Measurements from ENCODE around the gene XKR7.

XKR7 gene

DNA sequence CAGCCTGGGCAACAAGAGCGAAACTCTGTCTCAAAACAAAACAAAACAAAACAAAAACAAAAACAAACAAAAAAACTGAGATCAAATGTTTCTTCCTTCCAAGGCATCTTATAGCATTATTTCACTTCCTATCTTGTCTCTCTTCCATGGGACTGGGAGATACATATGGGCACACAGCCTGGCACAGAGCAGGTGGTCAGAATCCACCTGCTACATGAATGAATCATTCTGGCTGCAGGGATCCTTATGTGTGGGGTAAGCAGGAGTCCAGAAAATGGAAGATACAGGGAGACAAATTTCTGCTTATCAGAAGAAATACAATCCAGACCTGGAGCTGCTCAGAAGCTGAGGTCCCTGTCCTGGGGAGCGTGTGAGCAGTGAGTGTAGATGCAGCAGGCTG lies 24.1 kb downstream of the XKR7 start:
- no peaks in the 10 kb centered on the region for H3K36me3 ChIP-seq (ENCODE audit: control insufficient read depth, insufficient read depth, low read length)
- H3K4me1 ChIP-seq (ENCODE audit: control insufficient read depth, insufficient read depth, low read length) = no peaks in the 10 kb centered on the region; the same call in 1 of the 2 replicates
- no peak overlapping the region for H3K27ac ChIP-seq (ENCODE audit: low read length)
- no CpG with 5 or more reads among the region's 2 CpGs for WGBS (ENCODE audit: insufficient coverage, insufficient read length)
- no peaks in the 10 kb centered on the region for H3K9me3 ChIP-seq (ENCODE audit: control insufficient read depth, insufficient read depth, low read length)
- DNase-seq (ENCODE audit: low read depth, low spot score) = no peak
- H3K27me3 ChIP-seq (ENCODE audit: control insufficient read depth, insufficient read depth, low read length) = peaks cover 7% of the 10 kb centered on the region; the same call in 1 of the 2 replicates
- H3K4me3 ChIP-seq (ENCODE audit: low read length) = no peak overlapping the region

DNA sequence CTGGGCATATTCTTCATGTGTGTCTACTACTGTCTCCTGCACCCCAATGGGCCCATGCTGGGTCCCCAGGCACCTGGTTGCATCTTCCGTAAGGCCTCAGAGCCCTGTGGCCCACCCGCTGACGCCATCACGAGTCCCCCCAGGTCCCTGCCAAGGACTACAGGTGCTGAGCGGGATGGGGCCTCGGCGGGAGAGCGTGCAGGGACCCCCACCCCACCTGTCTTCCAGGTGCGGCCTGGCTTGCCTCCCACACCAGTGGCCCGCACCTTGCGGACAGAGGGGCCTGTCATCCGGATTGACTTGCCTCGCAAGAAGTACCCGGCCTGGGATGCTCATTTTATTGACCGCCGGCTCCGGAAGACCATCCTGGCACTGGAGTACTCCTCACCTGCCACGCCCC lies 29.0 kb downstream of the XKR7 start:
- Histone ChIP-seq H3K4me3 (ENCODE audit: low read length) (no peak overlapping the region), H3K36me3 (ENCODE audit: control insufficient read depth, insufficient read depth, low read length) (no peaks in the 10 kb centered on the region), H3K9me3 (ENCODE audit: control insufficient read depth, insufficient read depth, low read length) (no peaks in the 10 kb centered on the region), H3K4me1 (ENCODE audit: control insufficient read depth, insufficient read depth, low read length) (no peaks in the 10 kb centered on the region; the same call in 1 of the 2 replicates), H3K27me3 (ENCODE audit: control insufficient read depth, insufficient read depth, low read length) (peaks cover 7% of the 10 kb centered on the region; the same call in 1 of the 2 replicates), H3K27ac (ENCODE audit: low read length) (no peak overlapping the region)
- no peak for DNase-seq (ENCODE audit: low read depth, low spot score)
- WGBS (ENCODE audit: insufficient coverage, insufficient read length) = no CpG with 5 or more reads among the region's 18 CpGs

DNA sequence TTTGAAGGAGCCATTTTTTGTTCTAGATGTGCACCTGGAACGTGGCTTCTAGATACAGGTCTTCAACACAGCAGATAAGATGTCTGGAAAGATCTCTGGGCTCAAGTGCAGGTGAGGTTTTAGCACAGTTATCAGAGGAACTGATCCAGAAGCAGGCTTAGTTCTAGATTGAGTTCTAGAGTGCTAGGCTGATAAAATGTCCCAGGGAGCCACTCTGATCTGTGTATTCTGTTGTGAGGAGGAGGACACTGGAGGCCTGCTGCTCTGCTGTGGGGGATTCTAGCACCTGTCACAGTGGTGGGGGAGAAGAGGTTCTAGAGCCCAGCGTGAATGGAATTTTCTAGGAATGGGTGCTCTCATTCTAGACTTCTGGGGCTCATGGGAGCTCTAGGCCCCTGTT lies 30.3 kb downstream of the XKR7 start:
- no CpG with 5 or more reads among the region's 2 CpGs for WGBS (ENCODE audit: insufficient coverage, insufficient read length)
- no peak overlapping the region for H3K27ac ChIP-seq (ENCODE audit: low read length)
- no peaks in the 10 kb centered on the region for H3K36me3 ChIP-seq (ENCODE audit: control insufficient read depth, insufficient read depth, low read length)
- H3K4me1 ChIP-seq (ENCODE audit: control insufficient read depth, insufficient read depth, low read length) = no peaks in the 10 kb centered on the region; the same call in 1 of the 2 replicates
- no peak for DNase-seq (ENCODE audit: low read depth, low spot score)
- no peak overlapping the region for H3K4me3 ChIP-seq (ENCODE audit: low read length)
- no peaks in the 10 kb centered on the region for H3K9me3 ChIP-seq (ENCODE audit: control insufficient read depth, insufficient read depth, low read length)
- H3K27me3 ChIP-seq (ENCODE audit: control insufficient read depth, insufficient read depth, low read length) = peaks cover 7% of the 10 kb centered on the region; the same call in 1 of the 2 replicates

DNA sequence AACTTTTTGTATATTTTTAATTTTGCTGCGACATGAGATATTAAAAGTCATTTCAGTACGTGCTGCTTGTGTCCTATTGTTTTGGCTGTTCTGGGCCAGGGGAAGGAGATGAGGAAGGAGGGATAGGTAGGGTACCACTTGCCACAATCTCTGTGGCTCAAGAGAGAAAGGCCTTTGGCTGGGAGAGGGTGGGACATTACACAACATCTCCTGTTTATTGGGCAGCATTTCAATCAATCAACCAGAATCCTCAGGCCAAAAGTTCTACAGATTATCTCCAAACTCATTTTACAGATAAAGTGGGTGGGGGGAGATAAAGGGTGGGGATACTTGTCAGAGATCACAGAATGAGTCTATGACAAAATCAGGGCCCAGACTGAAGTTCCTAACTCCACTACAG lies 35.4 kb downstream of the XKR7 start:
- Histone ChIP-seq H3K36me3 (ENCODE audit: control insufficient read depth, insufficient read depth, low read length) (no peaks in the 10 kb centered on the region), H3K27ac (ENCODE audit: low read length) (no peak overlapping the region), H3K4me3 (ENCODE audit: low read length) (no peak overlapping the region), H3K9me3 (ENCODE audit: control insufficient read depth, insufficient read depth, low read length) (no peaks in the 10 kb centered on the region), H3K27me3 (ENCODE audit: control insufficient read depth, insufficient read depth, low read length) (no peaks in the 10 kb centered on the region), H3K4me1 (ENCODE audit: control insufficient read depth, insufficient read depth, low read length) (peaks cover 6% of the 10 kb centered on the region; the same call in 1 of the 2 replicates)
- no CpG with 5 or more reads among the region's 2 CpGs for WGBS (ENCODE audit: insufficient coverage, insufficient read length)
- DNase-seq (ENCODE audit: low read depth, low spot score) = no peak

DNA sequence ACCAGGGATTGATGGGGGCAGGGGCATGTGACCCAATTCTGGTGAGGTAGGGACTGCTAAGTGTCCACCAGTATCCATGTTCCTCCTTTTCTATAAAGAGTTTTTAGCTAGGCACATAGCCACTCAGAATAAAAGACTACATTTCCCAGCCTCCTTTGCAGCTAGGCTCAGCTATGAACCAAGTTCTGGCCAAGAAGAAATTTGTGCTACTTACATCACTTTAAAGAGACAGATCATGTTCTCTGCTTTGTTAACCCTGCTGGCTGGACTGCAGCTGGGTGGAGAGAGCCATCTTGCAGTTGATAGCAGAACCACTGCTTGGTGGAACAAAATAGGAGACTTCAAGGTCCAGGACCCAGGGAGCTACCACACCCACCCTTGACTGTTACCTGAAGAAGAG lies 37.0 kb downstream of the XKR7 start:
- Histone ChIP-seq H3K4me3 (ENCODE audit: low read length) (no peak overlapping the region), H3K27me3 (ENCODE audit: control insufficient read depth, insufficient read depth, low read length) (no peaks in the 10 kb centered on the region), H3K4me1 (ENCODE audit: control insufficient read depth, insufficient read depth, low read length) (peaks cover 6% of the 10 kb centered on the region; the same call in 1 of the 2 replicates), H3K36me3 (ENCODE audit: control insufficient read depth, insufficient read depth, low read length) (no peaks in the 10 kb centered on the region), H3K9me3 (ENCODE audit: control insufficient read depth, insufficient read depth, low read length) (no peaks in the 10 kb centered on the region), H3K27ac (ENCODE audit: low read length) (no peak overlapping the region)
- DNase-seq (ENCODE audit: low read depth, low spot score) = no peak

DNA sequence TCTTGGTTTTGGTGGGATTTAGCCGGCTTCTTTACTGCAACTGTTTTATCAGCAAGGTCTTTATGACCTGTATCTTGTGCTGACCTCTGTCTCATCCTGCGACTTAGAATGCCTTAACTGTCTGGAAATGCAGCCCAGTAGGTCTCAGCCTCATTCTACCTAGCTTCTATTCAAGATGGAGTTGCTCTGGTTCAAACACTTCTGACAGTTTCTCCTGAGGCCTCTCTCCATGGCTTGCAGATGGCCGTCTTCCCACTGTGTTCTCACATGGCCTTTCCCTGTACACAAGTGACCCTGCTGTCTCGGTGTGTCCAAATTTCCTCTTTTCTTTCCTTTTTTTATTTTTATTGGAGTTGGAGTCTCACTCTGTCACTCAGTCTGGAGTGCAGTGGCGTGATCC lies 38.1 kb downstream of the XKR7 start:
- Histone ChIP-seq H3K27ac (ENCODE audit: low read length) (no peak overlapping the region), H3K4me3 (ENCODE audit: low read length) (no peak overlapping the region), H3K9me3 (ENCODE audit: control insufficient read depth, insufficient read depth, low read length) (no peaks in the 10 kb centered on the region), H3K27me3 (ENCODE audit: control insufficient read depth, insufficient read depth, low read length) (no peaks in the 10 kb centered on the region), H3K36me3 (ENCODE audit: control insufficient read depth, insufficient read depth, low read length) (no peaks in the 10 kb centered on the region), H3K4me1 (ENCODE audit: control insufficient read depth, insufficient read depth, low read length) (peaks cover 6% of the 10 kb centered on the region; the same call in 1 of the 2 replicates)
- no peak for DNase-seq (ENCODE audit: low read depth, low spot score)
- no CpG with 5 or more reads among the region's 5 CpGs for WGBS (ENCODE audit: insufficient coverage, insufficient read length)

DNA sequence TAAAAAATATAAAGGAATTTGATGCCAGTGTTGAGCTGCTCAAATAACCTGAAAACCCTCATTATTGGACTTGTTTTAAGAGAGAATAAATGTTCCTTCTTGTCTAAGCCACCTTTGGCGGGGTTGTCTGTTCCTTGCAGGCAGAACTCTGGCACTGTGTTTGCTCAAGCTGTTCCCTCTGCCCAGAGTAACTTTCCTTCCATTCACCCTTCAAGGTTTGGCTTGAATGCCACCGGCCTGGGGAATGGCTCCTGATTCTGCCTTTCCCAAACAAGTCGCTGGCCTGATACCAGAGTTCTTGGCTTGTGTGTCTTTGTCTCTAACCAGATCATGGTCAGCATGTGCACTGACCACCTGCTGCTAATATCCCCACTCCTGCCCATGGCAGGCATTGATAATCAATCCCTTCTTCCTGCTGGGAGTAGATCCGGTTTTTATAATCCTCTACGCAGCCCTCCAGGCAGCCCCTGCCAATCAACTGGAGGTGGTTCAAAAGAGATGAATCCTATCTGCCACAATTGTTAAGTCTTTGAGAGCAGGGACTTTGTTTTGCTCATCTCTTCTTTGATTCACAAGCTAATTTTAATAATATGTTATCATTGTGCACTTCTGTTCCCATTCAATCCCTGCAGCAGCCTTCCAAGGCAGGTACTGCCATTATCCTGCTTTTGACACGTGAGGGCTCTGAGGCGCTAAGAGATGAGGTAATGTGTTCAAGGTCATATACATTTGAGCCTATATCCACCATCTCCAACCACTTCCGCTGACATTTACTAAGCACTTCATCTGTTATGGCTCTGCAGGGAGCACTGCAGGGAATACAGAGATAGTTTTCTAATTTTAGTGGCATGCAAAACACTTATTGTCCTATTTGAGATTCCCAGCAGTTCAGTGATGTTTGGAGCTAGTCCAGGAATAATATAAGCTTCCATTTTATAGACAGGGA lies 39.2 kb downstream of the XKR7 start:
- peaks cover 6% of the 10 kb centered on the region; the same call in 1 of the 2 replicates for H3K4me1 ChIP-seq (ENCODE audit: control insufficient read depth, insufficient read depth, low read length)
- H3K27me3 ChIP-seq (ENCODE audit: control insufficient read depth, insufficient read depth, low read length) = no peaks in the 10 kb centered on the region
- no peak for DNase-seq (ENCODE audit: low read depth, low spot score)
- no peak overlapping the region for H3K4me3 ChIP-seq (ENCODE audit: low read length)
- H3K27ac ChIP-seq (ENCODE audit: low read length) = no peak overlapping the region
- no peaks in the 10 kb centered on the region for H3K36me3 ChIP-seq (ENCODE audit: control insufficient read depth, insufficient read depth, low read length)
- WGBS (ENCODE audit: insufficient coverage, insufficient read length) = no CpG with 5 or more reads among the region's 8 CpGs
- no peaks in the 10 kb centered on the region for H3K9me3 ChIP-seq (ENCODE audit: control insufficient read depth, insufficient read depth, low read length)

DNA sequence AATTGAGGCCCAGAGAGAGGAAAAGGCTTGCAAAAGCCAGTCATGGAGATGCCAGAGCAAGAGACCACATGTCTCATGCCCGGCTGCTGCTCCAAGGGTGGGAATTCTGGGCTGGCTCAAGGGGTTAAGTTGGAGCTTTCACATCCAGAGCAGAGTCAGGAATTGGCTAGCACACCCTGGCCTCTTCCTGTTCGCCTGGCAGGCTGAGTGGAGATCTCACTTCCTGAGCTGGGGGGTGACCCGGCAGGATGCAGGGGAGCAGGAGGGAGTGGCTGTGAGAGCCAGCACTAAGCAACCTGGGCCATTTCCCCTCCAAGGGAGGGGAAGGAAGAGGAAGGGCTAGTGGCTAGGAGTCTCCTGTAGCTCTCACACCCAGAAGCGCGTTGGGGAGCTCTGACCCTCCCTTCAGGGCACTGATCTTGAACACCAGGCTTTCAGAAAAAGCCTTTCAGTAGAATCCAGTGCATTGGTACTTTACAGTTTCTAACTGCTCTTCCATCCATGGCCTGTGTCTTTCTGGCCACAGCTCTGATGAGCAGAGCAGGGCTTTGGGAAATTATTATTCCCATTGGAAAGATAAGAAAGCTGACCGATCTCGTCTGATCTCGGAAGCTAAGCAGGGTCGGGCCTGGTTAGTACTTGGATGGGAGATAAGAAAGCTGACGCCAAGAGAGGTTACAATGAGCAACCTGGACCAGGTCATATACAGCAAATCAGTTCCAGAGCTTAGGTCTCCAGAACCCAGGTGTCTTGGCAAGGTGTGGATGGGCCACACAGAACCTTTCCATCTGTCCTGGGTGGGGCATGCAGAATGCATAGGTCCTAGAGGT lies 40.1 kb downstream of the XKR7 start:
- H3K36me3 ChIP-seq (ENCODE audit: control insufficient read depth, insufficient read depth, low read length) = no peaks in the 10 kb centered on the region
- H3K4me1 ChIP-seq (ENCODE audit: control insufficient read depth, insufficient read depth, low read length) = peaks cover 6% of the 10 kb centered on the region; the same call in 1 of the 2 replicates
- H3K9me3 ChIP-seq (ENCODE audit: control insufficient read depth, insufficient read depth, low read length) = no peaks in the 10 kb centered on the region
- H3K27ac ChIP-seq (ENCODE audit: low read length) = no peak overlapping the region
- no CpG with 5 or more reads among the region's 10 CpGs for whole genome bisulfite sequencing (ENCODE audit: insufficient coverage, insufficient read length)
- H3K27me3 ChIP-seq (ENCODE audit: control insufficient read depth, insufficient read depth, low read length) = no peaks in the 10 kb centered on the region
- peak; percentile 31 for DNase-seq (ENCODE audit: low read depth, low spot score)
- H3K4me3 ChIP-seq (ENCODE audit: low read length) = no peak overlapping the region

DNA sequence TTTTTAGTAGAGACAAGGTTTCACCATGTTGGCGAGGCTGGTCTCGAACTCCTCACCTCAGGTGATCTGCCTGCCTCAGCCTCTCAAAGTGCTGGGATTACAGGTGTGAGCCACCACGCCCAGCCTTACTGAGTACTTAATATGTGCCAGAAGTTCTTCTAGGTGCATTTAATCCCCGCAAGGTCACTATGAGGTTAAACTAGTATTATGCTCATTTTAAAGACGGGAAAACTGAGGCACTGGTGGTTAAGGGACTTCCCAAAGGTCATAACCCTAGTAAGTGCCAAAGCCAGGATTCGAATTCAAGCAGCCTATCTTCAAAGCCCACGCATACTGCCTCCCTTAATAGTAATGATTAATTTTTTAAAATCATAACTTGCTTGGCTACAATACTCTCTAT lies 41.6 kb downstream of the XKR7 start:
- no peaks in the 10 kb centered on the region for H3K9me3 ChIP-seq (ENCODE audit: control insufficient read depth, insufficient read depth, low read length)
- H3K27ac ChIP-seq (ENCODE audit: low read length) = no peak overlapping the region
- H3K27me3 ChIP-seq (ENCODE audit: control insufficient read depth, insufficient read depth, low read length) = no peaks in the 10 kb centered on the region
- H3K4me3 ChIP-seq (ENCODE audit: low read length) = no peak overlapping the region
- peaks cover 6% of the 10 kb centered on the region; the same call in 1 of the 2 replicates for H3K4me1 ChIP-seq (ENCODE audit: control insufficient read depth, insufficient read depth, low read length)
- no CpG with 5 or more reads among the region's 7 CpGs for WGBS (ENCODE audit: insufficient coverage, insufficient read length)
- DNase-seq (ENCODE audit: low read depth, low spot score) = no peak
- no peaks in the 10 kb centered on the region for H3K36me3 ChIP-seq (ENCODE audit: control insufficient read depth, insufficient read depth, low read length)

DNA sequence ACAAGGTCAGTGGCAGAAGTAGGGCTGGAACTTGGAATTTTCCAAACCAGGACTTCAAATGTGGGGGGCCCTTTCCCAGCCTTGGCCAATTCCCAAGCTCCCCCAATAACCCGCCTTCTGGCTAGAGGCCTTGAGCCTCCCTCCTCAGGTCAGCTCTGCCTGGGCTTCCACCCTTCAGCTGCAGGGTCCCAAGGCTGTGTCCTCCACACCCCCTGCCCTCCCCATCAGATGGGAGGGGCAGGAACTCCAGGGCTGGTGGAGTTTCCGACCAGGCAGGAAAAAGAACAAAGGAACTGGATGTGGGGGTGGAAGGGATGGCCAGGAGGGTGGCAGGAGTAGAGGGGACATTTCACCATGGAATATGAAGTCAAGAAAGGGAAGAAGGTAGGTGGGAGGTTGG lies 42.1 kb downstream of the XKR7 start, which contains the start of gene CCM2L:
TSS of gene CCM2L (plus strand) at position 338 of the 400 bp plus-strand sequence. CDS start at position 355, 17 bp downstream.
- WGBS (ENCODE audit: insufficient coverage, insufficient read length) = no CpG with 5 or more reads among the region's 2 CpGs
- Histone ChIP-seq H3K9me3 (ENCODE audit: control insufficient read depth, insufficient read depth, low read length) (no peaks in the 10 kb centered on the region), H3K4me1 (ENCODE audit: control insufficient read depth, insufficient read depth, low read length) (peaks cover 6% of the 10 kb centered on the region), H3K27me3 (ENCODE audit: control insufficient read depth, insufficient read depth, low read length) (no peaks in the 10 kb centered on the region), H3K27ac (ENCODE audit: low read length) (no peak within 1 kb of the TSS), H3K36me3 (ENCODE audit: control insufficient read depth, insufficient read depth, low read length) (no peaks in the 10 kb centered on the region), H3K4me3 (ENCODE audit: low read length) (no peak within 1 kb of the TSS)
- DNase-seq (ENCODE audit: low read depth, low spot score) = no peak
